Stimulated activated naive CD4-positive, alpha-beta T cell (primary cell): Measurements from ENCODE around the gene LTBP1.
"Not testable (repeated sequence)": the region's sequence is repeated elsewhere in the genome, so short reads cannot be mapped to it uniquely, and the experiment has no call there.

Experiments
- DNase-seq, 6 experiments: peaks; one replicate each; lab custom pipeline; 2025; lab: John Stamatoyannopoulos, UW

LTBP1 gene

GRCh38 chr2:33141476-33141875, 194.7 kb downstream of the LTBP1 start:
- DNase-seq = no peak

GRCh38 chr2:33142810-33143209, 196.1 kb downstream of the LTBP1 start:
- no peak for DNase-seq

GRCh38 chr2:33144243-33144642, 197.5 kb downstream of the LTBP1 start:
- DNase-seq = no peak

GRCh38 chr2:33145459-33145858, 198.7 kb downstream of the LTBP1 start:
- no peak for DNase-seq

- DNase-seq = no peak
Measured at GRCh38 chr2:33146102-33146501, 199.3 kb downstream of the LTBP1 start.

GRCh38 chr2:33153008-33153407, 206.3 kb downstream of the LTBP1 start:
- no peak for DNase-seq

GRCh38 chr2:33158482-33159003, 211.8 kb downstream of the LTBP1 start:
- DNase-seq = no peak

GRCh38 chr2:33160191-33160590, 213.4 kb downstream of the LTBP1 start:
- DNase-seq = no peak

- no peak for DNase-seq
Measured at GRCh38 chr2:33166287-33166881, 219.6 kb downstream of the LTBP1 start.

- no peak for DNase-seq
Measured at GRCh38 chr2:33167622-33168245, 221.0 kb downstream of the LTBP1 start.

GRCh38 chr2:33168425-33168824, 221.7 kb downstream of the LTBP1 start:
- DNase-seq = no peak

GRCh38 chr2:33168922-33169321, 222.2 kb downstream of the LTBP1 start:
- DNase-seq = no peak

GRCh38 chr2:33170251-33170650, 223.5 kb downstream of the LTBP1 start:
- not testable (repeated sequence) for DNase-seq

GRCh38 chr2:33177627-33178026, 230.9 kb downstream of the LTBP1 start:
- no peak for DNase-seq

- no peak for DNase-seq
Measured at GRCh38 chr2:33178209-33178608, 231.5 kb downstream of the LTBP1 start.

GRCh38 chr2:33180915-33181314, 234.2 kb downstream of the LTBP1 start:
- no peak for DNase-seq

GRCh38 chr2:33181466-33181865, 234.7 kb downstream of the LTBP1 start:
- no peak for DNase-seq

GRCh38 chr2:33184041-33184440, 237.3 kb downstream of the LTBP1 start:
- no peak for DNase-seq

GRCh38 chr2:33186937-33187336, 240.2 kb downstream of the LTBP1 start:
- DNase-seq = no peak

- DNase-seq = no peak
Measured at GRCh38 chr2:33188799-33189198, 242.0 kb downstream of the LTBP1 start.

- DNase-seq = no peak
Measured at GRCh38 chr2:33190393-33190937, 243.7 kb downstream of the LTBP1 start.

GRCh38 chr2:33195891-33196290, 249.1 kb downstream of the LTBP1 start:
- no peak for DNase-seq

GRCh38 chr2:33196700-33197099, 249.9 kb downstream of the LTBP1 start:
- no peak for DNase-seq
